CD1c-positive myeloid dendritic cell (primary cell): ENCODE measurements around the gene DDX24.

Experiments used
- DNase-seq: peaks from one replicate; pipeline ENCODE4 v3.0.0-alpha.2; 2016; ENCODE audit errors: extremely low spot score

The DDX24 gene

GRCh38 chr14:94010625-94011024 lies 70.4 kb downstream of the DDX24 start:
- no peak for DNase-seq

- DNase-seq, result no peak
These were observed 71.2 kb downstream of the DDX24 start for GRCh38 chr14:94009767-94010166.

- no peak for DNase-seq
These were observed 72.8 kb downstream of the DDX24 start for GRCh38 chr14:94008234-94008633.

GRCh38 chr14:94005324-94006073 lies 75.5 kb downstream of the DDX24 start:
- peak; percentile 24 for DNase-seq

GRCh38 chr14:94004015-94004414 lies 77.0 kb downstream of the DDX24 start:
- no peak for DNase-seq

- no peak for DNase-seq
These were observed 77.6 kb downstream of the DDX24 start for GRCh38 chr14:94003397-94003796.

- DNase-seq, result peak; percentile 82
These were observed 79.3 kb downstream of the DDX24 start for GRCh38 chr14:94001501-94002396.

- no peak for DNase-seq
These were observed 80.0 kb downstream of the DDX24 start for GRCh38 chr14:94001016-94001415.

- no peak for DNase-seq
These were observed 80.7 kb downstream of the DDX24 start for GRCh38 chr14:94000267-94000666.

GRCh38 chr14:93999573-93999972 lies 81.4 kb downstream of the DDX24 start:
- DNase-seq, result no peak

- no peak for DNase-seq
These were observed 82.1 kb downstream of the DDX24 start for GRCh38 chr14:93998871-93999403.
